Liver (tissue), 3 donors: ENCODE data around the gene MMP25.

Experiments
- EGR1 ChIP-seq, 2 donors: IDR thresholded peaks; 2 replicates each; pipeline ENCODE4 v1.6.1; 2016 to 2018; ENCODE audit warnings: antibody characterized with exemption in 2 of 2, low read depth in 2 of 2
- FOXA1 ChIP-seq: IDR thresholded peaks from 2 replicates; pipeline ENCODE4 v1.6.1; 2016; ENCODE audit warnings: antibody characterized with exemption
- JUND ChIP-seq, 2 donors: IDR thresholded peaks; 2 replicates each; pipeline ENCODE4 v1.6.1; 2016; ENCODE audit warnings: antibody characterized with exemption in 2 of 2
- RAD21 ChIP-seq, 2 donors: IDR thresholded peaks; 2 replicates each; pipeline ENCODE4 v1.6.1; 2016; ENCODE audit warnings: antibody characterized with exemption in 2 of 2, mild to moderate bottlenecking in 2 of 2
- RXRA ChIP-seq, 2 donors: IDR thresholded peaks; 2 replicates each; pipeline ENCODE4 v1.6.1; 2017 to 2018; ENCODE audit warnings: antibody characterized with exemption in 2 of 2, mild to moderate bottlenecking in 1 of 2
- SP1 ChIP-seq: IDR thresholded peaks from 2 replicates; pipeline ENCODE4 v1.6.1; 2018; ENCODE audit warnings: antibody characterized with exemption, mild to moderate bottlenecking
- TAF1 ChIP-seq: conservative IDR thresholded peaks from 2 replicates; pipeline ENCODE4 v1.6.1; 2016; ENCODE audit warnings: antibody characterized with exemption, mild to moderate bottlenecking
- YY1 ChIP-seq: IDR thresholded peaks from 2 replicates; pipeline ENCODE4 v1.6.1; 2016; ENCODE audit warnings: antibody characterized with exemption, mild to moderate bottlenecking
- TF ChIP-seq, protein P1 (sequence below): IDR thresholded peaks from 2 replicates; pipeline ENCODE4 v1.6.1; 2016; ENCODE audit warnings: antibody characterized with exemption
- TF ChIP-seq, protein P2 (sequence below): fragments of 150-350 bp; IDR thresholded peaks from 2 replicates; pipeline ENCODE4 v1.5.1; 2017; ENCODE audit warnings: improper control_type of control experiment, low read depth, low read length; ENCODE audit not compliant: missing input control
- TF ChIP-seq, protein P3 (sequence below): IDR thresholded peaks from 2 replicates; pipeline ENCODE4 v1.6.1; 2016; ENCODE audit warnings: antibody characterized with exemption, mild to moderate bottlenecking
- TF ChIP-seq, protein P4 (sequence below): IDR thresholded peaks from 2 replicates; pipeline ENCODE4 v1.6.1; 2016; ENCODE audit warnings: antibody characterized with exemption
- TF ChIP-seq, protein P5 (sequence below): IDR thresholded peaks from 2 replicates; pipeline ENCODE4 v1.6.1; 2016; ENCODE audit warnings: antibody characterized with exemption
- donor health status: healthy.
- donor health status: healthy.

DNA sequence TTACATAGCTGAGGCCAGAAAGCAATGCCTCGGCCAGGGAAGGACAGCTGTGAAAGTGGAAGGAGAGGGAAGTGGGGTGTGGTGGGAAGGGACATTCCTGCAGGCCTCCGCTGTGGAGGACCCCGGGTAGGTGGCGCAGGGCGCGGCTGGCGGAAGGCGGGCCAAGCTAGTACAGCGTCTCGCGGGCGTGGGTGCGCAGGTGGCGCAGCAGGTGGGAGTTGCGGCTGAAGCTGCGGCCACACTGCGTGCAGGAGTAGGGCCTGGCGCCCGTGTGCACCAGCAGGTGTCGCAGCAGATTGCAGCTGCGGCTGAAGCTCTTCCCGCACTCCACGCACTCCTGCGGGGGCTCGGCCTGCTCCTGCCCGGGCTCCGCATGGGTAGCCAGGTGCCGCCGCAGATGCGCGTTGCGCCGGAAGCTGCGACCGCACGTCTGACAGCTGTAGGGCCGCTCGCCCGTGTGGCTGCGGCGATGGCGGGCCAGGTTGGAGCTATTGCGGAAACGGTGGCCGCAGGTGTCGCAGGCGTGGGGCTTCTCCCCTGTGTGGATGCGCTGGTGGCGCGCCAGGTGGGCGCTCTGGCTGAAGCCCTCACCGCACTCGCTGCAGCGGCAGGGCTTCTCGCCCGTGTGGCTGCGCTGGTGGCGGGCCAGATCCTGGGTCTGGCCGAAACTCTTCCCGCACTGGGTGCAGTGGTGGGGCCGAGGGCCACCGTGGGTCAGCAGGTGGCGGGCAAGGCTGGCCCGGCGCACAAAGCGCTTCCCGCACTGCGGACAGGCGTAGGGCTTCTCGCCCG lies 42.8 kb downstream of the MMP25 start:
- TF ChIP-seq, protein P1, sequence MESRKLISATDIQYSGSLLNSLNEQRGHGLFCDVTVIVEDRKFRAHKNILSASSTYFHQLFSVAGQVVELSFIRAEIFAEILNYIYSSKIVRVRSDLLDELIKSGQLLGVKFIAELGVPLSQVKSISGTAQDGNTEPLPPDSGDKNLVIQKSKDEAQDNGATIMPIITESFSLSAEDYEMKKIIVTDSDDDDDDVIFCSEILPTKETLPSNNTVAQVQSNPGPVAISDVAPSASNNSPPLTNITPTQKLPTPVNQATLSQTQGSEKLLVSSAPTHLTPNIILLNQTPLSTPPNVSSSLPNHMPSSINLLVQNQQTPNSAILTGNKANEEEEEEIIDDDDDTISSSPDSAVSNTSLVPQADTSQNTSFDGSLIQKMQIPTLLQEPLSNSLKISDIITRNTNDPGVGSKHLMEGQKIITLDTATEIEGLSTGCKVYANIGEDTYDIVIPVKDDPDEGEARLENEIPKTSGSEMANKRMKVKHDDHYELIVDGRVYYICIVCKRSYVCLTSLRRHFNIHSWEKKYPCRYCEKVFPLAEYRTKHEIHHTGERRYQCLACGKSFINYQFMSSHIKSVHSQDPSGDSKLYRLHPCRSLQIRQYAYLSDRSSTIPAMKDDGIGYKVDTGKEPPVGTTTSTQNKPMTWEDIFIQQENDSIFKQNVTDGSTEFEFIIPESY = no peak
- TF ChIP-seq, protein P2, sequence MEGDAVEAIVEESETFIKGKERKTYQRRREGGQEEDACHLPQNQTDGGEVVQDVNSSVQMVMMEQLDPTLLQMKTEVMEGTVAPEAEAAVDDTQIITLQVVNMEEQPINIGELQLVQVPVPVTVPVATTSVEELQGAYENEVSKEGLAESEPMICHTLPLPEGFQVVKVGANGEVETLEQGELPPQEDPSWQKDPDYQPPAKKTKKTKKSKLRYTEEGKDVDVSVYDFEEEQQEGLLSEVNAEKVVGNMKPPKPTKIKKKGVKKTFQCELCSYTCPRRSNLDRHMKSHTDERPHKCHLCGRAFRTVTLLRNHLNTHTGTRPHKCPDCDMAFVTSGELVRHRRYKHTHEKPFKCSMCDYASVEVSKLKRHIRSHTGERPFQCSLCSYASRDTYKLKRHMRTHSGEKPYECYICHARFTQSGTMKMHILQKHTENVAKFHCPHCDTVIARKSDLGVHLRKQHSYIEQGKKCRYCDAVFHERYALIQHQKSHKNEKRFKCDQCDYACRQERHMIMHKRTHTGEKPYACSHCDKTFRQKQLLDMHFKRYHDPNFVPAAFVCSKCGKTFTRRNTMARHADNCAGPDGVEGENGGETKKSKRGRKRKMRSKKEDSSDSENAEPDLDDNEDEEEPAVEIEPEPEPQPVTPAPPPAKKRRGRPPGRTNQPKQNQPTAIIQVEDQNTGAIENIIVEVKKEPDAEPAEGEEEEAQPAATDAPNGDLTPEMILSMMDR = no peak
- TF ChIP-seq, protein P3, sequence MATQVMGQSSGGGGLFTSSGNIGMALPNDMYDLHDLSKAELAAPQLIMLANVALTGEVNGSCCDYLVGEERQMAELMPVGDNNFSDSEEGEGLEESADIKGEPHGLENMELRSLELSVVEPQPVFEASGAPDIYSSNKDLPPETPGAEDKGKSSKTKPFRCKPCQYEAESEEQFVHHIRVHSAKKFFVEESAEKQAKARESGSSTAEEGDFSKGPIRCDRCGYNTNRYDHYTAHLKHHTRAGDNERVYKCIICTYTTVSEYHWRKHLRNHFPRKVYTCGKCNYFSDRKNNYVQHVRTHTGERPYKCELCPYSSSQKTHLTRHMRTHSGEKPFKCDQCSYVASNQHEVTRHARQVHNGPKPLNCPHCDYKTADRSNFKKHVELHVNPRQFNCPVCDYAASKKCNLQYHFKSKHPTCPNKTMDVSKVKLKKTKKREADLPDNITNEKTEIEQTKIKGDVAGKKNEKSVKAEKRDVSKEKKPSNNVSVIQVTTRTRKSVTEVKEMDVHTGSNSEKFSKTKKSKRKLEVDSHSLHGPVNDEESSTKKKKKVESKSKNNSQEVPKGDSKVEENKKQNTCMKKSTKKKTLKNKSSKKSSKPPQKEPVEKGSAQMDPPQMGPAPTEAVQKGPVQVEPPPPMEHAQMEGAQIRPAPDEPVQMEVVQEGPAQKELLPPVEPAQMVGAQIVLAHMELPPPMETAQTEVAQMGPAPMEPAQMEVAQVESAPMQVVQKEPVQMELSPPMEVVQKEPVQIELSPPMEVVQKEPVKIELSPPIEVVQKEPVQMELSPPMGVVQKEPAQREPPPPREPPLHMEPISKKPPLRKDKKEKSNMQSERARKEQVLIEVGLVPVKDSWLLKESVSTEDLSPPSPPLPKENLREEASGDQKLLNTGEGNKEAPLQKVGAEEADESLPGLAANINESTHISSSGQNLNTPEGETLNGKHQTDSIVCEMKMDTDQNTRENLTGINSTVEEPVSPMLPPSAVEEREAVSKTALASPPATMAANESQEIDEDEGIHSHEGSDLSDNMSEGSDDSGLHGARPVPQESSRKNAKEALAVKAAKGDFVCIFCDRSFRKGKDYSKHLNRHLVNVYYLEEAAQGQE = no peak
- TF ChIP-seq FOXA1 (no peak), YY1 (no peak), TAF1 (no peak), JUND (IDR thresholded peaks at IDR 0.05) (no peak), RXRA (IDR thresholded peaks at IDR 0.05) (no peak), RAD21 (IDR thresholded peaks at IDR 0.05) (no peak), SP1 (no peak), EGR1 (IDR thresholded peaks at IDR 0.05; ENCODE audit: low read depth in 2 of 2) (no peak)
- TF ChIP-seq, protein P4, sequence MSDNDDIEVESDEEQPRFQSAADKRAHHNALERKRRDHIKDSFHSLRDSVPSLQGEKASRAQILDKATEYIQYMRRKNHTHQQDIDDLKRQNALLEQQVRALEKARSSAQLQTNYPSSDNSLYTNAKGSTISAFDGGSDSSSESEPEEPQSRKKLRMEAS = no peak
- TF ChIP-seq, protein P5, sequence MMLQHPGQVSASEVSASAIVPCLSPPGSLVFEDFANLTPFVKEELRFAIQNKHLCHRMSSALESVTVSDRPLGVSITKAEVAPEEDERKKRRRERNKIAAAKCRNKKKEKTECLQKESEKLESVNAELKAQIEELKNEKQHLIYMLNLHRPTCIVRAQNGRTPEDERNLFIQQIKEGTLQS = no peak
